Brain microvascular endothelial cell (primary cell): ENCODE data around the gene ANK2.

ENCODE experiments used
- DNase-seq: peaks from one replicate; pipeline ENCODE4 v3.0.0-alpha.2; 2020
- H3K27ac ChIP-seq: fragments of 250-450 bp; sonication (Bioruptor Pico); 2 replicates; pipeline ENCODE4 v1.5.1; 2020; ENCODE audit warnings: mild to moderate bottlenecking, moderate library complexity
- H3K27me3 ChIP-seq: fragments of 250-450 bp; sonication (Bioruptor Pico); replicated peaks from 2 replicates; pipeline ENCODE4 v1.5.1; 2020; ENCODE audit warnings: mild to moderate bottlenecking
- H3K36me3 ChIP-seq: fragments of 250-450 bp; sonication (Bioruptor Pico); replicated peaks from 2 replicates; pipeline ENCODE4 v1.5.1; 2020; ENCODE audit warnings: mild to moderate bottlenecking
- H3K4me3 ChIP-seq: 2 replicates; pipeline ENCODE4 v1.5.1; 2011; ENCODE audit warnings: low read depth, mild to moderate bottlenecking, control low read depth, low read length, moderate library complexity
- CTCF ChIP-seq: IDR thresholded peaks from 2 replicates; pipeline ENCODE4 v1.5.1; 2011; ENCODE audit warnings: low read depth, mild to moderate bottlenecking, moderate library complexity, low read length, control low read depth, inconsistent platforms; ENCODE audit errors: missing control alignments
- in situ Hi-C: cut with HindIII; loops from 2 replicates; pipeline ENCODE4 v1.10.0; 2017; ENCODE audit warnings: low sequenced_read_pairs, low pct_ligation_motif_present

The ANK2 gene

GRCh38 chr4:113008135-113008534 is 41.3 kb upstream of the ANK2 start:
- Histone ChIP-seq H3K4me3 (no peak overlapping the region), H3K27me3 (no peaks in the 10 kb centered on the region), H3K36me3 (no peaks in the 10 kb centered on the region), H3K27ac (no peak overlapping the region)
- DNase-seq, result no peak
- no peak for TF ChIP-seq CTCF
- in situ Hi-C loops, result no loop called here

DNA sequence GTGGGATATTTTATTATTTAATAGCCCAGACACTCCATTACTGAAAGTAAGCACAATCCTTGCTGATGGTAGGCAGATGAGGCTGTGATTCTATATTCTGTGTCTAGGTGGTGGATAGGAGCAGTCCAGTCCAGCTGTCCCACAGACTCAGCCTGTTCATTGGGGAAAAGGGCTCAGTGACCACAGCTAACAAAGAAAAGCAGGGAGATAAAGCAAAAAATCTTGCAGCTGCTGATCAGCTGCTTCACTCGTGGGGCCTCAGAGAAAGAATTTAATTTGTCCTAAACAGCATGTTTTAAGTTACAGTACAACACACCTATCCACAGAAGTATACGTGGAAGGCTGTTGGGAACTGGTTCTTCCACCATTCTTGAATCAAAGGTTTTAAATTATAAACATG is 40.7 kb upstream of the ANK2 start:
- DNase-seq, result no peak
- no peak overlapping the region for H3K27ac ChIP-seq
- no peaks in the 10 kb centered on the region for H3K27me3 ChIP-seq
- H3K4me3 ChIP-seq, result no peak overlapping the region
- no peaks in the 10 kb centered on the region for H3K36me3 ChIP-seq
- in situ Hi-C loops, result no loop called here
- no peak for TF ChIP-seq CTCF

- in situ Hi-C loops, result no loop called here
- no peak overlapping the region for H3K27ac ChIP-seq
- no peaks in the 10 kb centered on the region for H3K27me3 ChIP-seq
Measured at GRCh38 chr4:113009461-113009860, 40.0 kb upstream of the ANK2 start.

DNA sequence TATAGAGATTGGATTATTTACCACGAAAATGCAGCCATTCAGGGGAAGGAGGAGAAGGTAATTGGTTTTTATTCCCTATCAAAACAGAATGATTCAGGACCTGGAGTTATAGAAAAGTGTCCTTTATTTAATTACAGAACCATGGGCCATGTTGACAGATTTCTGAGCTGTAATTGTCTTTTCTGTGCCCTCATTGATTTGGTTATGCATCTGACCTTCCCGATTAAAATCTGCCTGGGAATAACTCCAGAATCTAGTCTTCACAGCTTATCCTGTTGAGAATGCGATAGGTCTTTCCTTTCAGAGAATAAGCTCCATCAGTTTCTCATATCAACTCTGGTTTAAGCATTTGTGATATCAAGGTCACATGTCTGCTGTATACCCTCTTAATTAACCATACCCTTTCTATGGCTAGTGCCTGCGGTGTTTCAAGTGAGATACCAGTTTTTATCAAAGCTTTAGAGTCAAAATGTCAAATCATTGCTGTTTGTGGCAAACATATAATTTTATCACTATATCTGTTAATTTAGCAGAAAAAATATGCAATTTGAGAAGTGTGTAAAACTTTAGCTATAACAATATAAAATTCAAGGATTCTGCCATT is 37.2 kb upstream of the ANK2 start:
- no peak overlapping the region for H3K4me3 ChIP-seq
- no peak for DNase-seq
- no peak overlapping the region for H3K27ac ChIP-seq
- in situ Hi-C loops, result no loop called here
- TF ChIP-seq CTCF, result no peak
- no peaks in the 10 kb centered on the region for H3K27me3 ChIP-seq
- no peaks in the 10 kb centered on the region for H3K36me3 ChIP-seq

More at GRCh38 chr4:113009461-113009860, 40.0 kb upstream of the ANK2 start:
- DNase-seq, result no peak
- Histone ChIP-seq H3K4me3 (no peak overlapping the region), H3K36me3 (no peaks in the 10 kb centered on the region)
- no peak for TF ChIP-seq CTCF

GRCh38 chr4:113012786-113013185 is 36.7 kb upstream of the ANK2 start:
- in situ Hi-C loops, result no loop called here
- no peak for TF ChIP-seq CTCF
- Histone ChIP-seq H3K27me3 (no peaks in the 10 kb centered on the region), H3K36me3 (no peaks in the 10 kb centered on the region), H3K27ac (no peak overlapping the region), H3K4me3 (no peak overlapping the region)
- DNase-seq, result peak; percentile 9

GRCh38 chr4:113013751-113014150 is 35.7 kb upstream of the ANK2 start:
- Histone ChIP-seq H3K4me3 (no peak overlapping the region), H3K36me3 (no peaks in the 10 kb centered on the region), H3K27me3 (no peaks in the 10 kb centered on the region), H3K27ac (no peak overlapping the region)
- TF ChIP-seq CTCF, result no peak
- DNase-seq, result no peak
- in situ Hi-C loops, result no loop called here
